GM19438 (cell line): ENCODE measurements around the gene MGRN1.

Experiments used
- ATAC-seq: cut with Tn5 transposase; IDR thresholded peaks from one replicate; pipeline ENCODE4 v1.9.1; 2021; ENCODE audit warnings: low read depth; ENCODE audit not compliant: unreplicated experiment

The MGRN1 gene

DNA sequence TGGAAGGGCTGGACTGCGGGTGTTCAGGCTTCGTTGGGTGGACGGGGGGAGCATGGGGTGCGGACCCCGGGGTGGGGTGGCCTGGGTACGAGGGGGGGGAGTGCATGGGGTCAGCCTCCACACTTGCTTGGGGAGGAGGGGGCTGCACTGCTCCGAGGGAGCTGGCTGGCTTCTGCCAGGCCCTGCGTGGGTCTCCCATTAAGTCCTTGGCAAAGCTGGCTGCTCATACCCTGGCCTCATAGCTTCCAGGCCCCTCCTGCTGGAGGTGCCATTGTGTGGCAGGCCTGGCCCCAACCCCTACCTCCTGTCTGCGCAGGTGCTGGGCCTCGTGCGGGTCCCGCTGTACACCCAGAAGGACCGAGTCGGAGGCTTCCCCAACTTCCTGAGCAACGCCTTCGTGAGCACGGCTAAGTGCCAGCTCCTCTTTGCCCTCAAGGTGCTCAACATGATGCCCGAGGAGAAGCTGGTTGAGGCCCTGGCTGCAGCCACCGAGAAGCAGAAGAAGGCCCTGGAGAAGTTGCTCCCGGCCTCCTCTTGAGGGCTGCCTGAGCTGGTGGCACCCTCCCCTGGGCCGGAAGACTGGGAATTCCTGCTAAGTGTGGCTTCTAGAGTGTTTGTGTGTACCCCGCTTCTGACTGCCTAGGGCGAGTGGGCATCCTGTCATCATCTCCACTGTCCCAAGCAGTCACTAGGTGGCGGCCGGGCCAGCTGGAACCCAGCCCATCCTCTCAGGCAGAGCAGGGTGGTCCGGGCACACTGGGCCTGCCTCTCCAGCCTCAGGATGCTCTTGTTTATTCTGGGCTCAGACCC lies 70.2 kb downstream of the MGRN1 start:
- no peak for ATAC-seq

GRCh38 chr16:4695473-4696171 lies 71.0 kb downstream of the MGRN1 start:
- ATAC-seq, result no peak

- no peak for ATAC-seq
These were observed 71.7 kb downstream of the MGRN1 start for GRCh38 chr16:4696172-4696904.

DNA sequence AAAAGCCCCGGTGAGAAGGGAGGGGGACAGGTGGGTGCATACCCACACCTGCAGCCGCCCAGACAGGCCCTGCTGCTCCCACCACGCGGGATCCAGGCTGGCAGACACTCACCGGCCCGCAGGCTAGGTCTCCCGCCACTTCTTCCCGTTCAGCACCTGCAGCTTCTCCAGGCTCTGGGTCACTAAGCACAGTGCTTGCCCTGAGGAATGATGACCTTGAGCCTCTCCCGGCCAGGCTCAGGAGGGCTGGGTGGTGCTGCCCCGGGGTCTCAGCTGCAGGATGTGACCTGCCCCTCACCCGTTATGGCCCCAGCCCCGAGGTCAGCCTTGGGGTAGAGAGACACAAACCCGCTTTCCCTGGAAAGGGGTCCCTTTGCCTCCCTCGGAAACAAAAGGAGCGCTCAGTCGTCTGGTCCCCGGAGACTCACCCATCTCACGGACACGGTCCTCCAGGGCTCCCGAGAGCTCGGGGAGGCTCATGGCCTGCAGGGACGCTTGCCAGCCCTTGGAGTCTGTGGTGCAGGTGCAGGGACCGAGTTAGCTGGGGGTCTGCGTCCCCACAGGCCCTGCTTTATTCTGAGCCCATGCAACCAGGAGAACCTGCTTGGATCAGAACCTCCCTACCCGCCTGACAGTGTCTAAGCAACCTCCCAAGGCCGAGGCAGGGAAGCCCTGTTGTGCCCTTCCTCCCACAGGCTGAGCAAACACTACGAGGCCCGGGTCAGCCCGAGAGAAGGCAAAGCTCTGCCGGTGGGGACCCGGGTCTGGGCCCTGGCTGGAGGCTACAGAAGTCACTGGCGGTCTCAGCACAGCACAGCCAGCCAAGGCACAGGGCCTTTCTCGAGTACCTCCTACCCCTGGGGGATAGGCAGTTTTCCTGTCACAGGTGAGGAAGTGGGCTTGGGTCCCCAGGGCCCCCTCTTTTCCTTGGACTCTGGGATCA lies 72.5 kb downstream of the MGRN1 start:
- ATAC-seq, result no peak

DNA sequence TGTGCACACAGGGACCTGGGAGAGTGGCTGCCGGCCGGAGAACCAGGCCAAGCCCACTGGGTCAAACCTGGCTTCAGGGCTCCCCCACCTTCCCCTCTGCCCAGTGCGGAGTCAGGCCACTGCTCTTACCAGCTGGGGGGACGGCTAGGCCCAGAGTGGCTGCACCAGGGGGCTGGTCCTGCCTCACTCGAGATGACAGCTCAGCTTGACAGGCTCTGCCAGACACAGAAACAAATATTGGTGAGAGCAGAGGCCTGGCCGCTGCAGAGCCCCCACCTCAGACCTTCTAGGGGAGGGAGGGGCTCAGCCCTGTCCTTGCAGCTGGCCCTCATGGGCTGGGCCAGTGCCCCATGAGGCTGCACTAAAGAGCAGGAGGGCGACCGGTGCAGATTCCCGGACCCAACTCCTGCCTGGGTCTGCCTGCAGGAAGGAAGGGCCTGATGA lies 73.2 kb downstream of the MGRN1 start:
- no peak for ATAC-seq

DNA sequence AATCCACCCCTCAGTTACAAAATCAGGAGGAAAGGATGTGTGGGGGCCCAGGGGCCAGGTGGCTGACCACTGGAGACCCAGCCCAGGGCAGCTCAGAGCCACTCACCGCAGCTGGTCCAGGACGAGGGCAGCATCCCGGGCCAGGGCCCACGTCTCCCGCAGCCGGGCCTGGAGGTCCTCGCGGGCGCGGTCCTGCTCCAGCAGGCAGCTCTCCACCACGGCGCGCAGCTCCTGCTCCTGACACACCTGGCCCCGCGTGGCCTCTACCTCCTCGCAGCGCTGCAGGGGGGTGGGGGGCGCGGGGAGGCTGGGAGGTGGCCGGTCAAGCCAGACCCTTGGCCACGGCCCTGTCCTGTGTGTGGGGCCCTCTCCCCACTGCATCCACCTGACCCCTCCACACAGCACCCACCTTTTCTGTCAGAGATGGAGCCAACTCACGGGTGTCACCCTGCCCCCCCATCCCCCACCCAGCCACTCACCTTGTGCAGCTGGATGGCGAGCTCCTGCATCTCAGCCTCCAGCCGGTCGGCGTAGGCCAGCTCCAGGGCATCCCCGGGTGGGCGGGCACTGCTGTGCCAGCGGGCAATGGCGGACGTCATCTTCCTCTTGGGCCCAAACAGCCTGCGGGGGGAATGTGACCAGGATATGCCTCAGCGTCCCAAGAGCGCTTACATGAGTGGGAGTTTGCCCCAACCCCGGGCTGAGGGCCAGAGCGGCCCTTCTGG lies 73.9 kb downstream of the MGRN1 start:
- no peak for ATAC-seq

- no peak for ATAC-seq
These were observed 74.5 kb downstream of the MGRN1 start for GRCh38 chr16:4699046-4699556.

DNA sequence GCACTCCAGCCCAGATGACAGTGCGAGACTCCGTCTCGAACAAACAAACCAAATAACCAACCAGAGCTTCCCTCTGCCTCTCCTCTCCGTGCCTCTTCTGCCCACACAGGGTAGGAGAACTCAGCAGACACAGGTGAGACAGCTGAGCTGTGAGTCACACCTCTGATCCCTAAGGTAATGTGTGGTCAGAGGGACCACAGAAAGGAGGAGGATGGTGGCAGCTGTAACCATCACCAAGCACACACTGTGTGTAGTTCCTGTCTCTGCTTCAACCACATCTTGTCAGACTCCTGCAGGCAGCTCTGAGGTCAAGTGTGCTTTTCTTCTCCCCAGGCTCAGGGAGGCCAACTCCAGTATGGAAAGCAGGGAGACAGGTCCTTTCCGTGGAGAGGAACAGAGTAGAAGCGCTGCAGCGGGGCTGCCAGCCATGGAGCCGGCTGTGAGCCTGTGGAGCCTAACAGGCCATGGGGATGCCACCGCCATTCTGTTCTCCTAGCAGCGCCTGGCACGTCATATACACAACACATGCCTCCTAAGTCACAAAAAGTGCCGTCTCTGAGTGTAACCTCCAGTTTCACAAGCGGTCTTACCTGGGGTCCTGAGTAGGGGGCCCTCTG lies 75.9 kb downstream of the MGRN1 start:
- no peak for ATAC-seq

DNA sequence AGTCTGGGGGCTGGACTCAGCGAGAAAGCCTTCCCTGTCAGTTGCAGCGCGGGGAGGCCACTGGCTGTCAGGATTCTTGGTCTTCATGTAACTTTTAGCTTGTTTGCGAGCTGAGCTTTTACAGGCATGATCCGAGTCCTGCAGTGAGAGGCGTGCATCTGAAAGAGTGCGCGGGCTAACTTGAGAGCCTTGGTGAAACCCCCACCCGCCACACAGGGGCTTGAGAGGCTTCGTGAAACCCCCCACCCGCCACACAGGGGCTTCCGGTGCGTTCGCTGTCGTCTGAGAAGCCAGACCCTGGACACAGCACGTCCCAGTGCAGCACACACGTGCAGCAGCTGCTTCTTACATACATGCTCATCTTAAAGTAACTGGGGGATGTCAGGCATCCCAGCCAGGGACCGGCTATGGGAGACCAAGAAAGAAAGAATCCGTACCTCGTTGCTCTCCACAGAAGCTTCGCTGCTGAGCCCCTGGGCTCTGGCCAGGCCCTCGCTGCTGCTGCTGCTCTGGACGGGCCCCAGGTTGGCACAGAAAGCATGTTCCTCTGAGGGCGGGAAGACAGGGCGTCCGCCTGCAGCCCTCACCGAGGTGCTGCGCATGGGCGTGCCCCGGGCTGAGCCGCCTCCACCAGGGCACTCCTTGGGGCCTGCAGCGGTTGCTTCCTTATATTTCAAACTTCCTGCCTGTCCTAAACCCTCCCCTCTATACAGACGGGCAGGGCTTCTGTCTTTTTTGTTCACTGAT lies 76.5 kb downstream of the MGRN1 start:
- no peak for ATAC-seq

- ATAC-seq, result no peak
These were observed 77.3 kb downstream of the MGRN1 start for GRCh38 chr16:4701791-4702465.

DNA sequence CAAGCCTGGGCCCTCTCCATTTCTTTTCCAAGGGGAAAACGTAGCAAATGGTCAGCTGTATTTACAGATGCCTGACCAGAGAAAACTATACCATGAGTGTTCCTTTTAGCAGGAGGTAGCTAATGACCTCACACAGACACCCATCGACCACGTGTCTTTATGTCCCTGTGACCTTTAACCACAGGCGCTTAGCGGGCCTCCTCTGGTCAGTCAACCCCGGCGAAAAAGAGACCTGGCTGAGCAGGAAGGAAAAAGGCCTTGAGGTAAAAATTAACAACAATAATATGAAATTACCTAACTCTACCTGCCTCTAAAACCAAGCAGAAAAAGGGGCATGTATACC lies 77.8 kb downstream of the MGRN1 start:
- no peak for ATAC-seq

- no peak for ATAC-seq
These were observed 79.3 kb downstream of the MGRN1 start for GRCh38 chr16:4703906-4704305.

DNA sequence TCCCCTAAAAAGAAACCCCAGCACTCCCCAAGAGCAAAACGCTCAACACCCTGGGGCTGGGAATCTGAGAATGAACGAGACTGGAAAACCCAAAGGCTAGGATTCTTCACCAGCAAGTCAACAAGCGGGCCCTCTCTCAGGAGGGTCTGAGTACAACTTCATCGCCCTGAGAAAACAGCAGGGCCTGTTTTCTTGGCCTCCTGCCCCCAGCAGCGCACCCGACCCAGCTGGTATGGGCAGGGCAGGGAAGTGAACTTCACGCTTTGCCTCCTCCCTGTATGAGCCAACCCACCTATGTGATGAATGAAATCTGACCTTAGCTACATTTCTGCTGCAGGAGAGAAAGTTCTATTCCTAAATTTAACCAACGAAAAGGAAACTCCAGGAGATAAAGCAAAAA lies 79.9 kb downstream of the MGRN1 start:
- ATAC-seq, result no peak

DNA sequence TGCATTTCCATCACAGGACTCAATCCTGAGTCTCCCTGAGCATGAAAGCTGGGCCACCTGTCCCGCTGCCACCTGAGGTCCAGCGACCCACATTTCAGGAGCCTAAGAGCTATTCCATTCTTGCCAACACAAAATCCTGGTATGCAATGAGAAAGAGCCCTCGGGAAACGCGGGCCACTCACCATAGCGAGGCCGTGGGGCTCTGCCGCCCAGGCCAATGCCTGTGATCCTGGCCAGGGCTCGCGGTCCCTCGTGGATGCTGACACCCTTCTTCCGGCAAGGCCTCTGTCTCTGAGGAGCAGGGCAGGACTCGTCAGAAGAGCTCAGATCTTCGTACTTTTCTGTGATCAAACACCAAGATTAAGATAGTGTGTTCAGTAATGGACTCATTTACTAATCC lies 80.3 kb downstream of the MGRN1 start:
- no peak for ATAC-seq

- ATAC-seq, result no peak
These were observed 82.2 kb downstream of the MGRN1 start for GRCh38 chr16:4706871-4707270.

GRCh38 chr16:4709481-4709880 lies 84.9 kb downstream of the MGRN1 start:
- ATAC-seq, result no peak

- ATAC-seq, result no peak
These were observed 89.3 kb downstream of the MGRN1 start for GRCh38 chr16:4713663-4714501.
